ENCODE measurements around the gene PSME3IP1.
"Not testable (repeated sequence)": the region's sequence is repeated elsewhere in the genome, so short reads cannot be mapped to it uniquely, and the experiment has no call there.

Gene PSME3IP1

DNA sequence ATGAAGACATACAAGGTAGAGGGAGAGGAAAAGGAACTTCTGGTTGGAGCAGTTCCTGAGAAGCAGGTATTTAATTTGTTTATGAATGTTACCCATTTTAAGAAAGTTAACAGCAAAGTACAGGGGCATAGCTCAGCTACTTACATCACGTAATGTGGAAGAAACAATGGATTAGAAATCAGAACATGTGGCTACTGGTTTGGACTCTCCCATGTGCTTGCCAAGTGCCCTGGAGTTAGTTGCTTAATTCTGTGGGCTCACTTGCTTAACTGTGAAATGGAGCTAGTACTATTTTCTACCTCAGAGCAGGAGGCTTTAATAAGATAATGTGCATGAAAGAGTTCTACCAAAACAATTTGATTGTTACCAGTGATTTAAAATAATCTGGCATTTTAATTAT lies 27.6 kb upstream of the PSME3IP1 start:
- DNase-seq (ENCODE audit: low read depth) = no peak
- no peak overlapping the region for H3K4me3 ChIP-seq (ENCODE audit: low read depth, low read length)
- TF ChIP-seq, protein P1, sequence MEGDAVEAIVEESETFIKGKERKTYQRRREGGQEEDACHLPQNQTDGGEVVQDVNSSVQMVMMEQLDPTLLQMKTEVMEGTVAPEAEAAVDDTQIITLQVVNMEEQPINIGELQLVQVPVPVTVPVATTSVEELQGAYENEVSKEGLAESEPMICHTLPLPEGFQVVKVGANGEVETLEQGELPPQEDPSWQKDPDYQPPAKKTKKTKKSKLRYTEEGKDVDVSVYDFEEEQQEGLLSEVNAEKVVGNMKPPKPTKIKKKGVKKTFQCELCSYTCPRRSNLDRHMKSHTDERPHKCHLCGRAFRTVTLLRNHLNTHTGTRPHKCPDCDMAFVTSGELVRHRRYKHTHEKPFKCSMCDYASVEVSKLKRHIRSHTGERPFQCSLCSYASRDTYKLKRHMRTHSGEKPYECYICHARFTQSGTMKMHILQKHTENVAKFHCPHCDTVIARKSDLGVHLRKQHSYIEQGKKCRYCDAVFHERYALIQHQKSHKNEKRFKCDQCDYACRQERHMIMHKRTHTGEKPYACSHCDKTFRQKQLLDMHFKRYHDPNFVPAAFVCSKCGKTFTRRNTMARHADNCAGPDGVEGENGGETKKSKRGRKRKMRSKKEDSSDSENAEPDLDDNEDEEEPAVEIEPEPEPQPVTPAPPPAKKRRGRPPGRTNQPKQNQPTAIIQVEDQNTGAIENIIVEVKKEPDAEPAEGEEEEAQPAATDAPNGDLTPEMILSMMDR (IDR thresholded peaks at IDR 0.05; ENCODE audit: control insufficient read depth, extremely low read depth, insufficient read depth) = no peak

DNA sequence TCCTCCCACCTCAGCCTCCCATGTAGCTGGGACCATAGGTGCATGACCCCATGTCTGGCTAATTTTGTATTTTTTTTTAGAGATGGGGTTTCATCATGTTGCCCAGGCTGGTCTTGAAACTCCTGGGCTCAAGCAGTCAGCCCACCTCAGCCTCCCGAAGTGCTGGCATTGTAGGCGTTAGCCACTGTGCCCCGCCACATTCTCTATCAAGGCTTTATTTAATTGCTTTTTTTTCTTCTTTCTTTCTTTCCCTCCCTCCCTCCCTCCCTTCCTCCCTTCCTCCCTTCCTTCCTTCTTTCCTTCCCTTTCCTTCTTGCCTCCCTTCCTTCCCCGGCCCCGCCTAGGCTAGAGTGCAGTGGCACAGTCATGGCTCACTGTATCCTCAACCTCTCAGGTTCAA lies 23.9 kb upstream of the PSME3IP1 start:
- TF ChIP-seq, protein P1 (IDR thresholded peaks at IDR 0.05; ENCODE audit: control insufficient read depth, extremely low read depth, insufficient read depth) = no peak
- no peak overlapping the region for H3K4me3 ChIP-seq (ENCODE audit: low read depth, low read length)
- DNase-seq (ENCODE audit: low read depth) = no peak

DNA sequence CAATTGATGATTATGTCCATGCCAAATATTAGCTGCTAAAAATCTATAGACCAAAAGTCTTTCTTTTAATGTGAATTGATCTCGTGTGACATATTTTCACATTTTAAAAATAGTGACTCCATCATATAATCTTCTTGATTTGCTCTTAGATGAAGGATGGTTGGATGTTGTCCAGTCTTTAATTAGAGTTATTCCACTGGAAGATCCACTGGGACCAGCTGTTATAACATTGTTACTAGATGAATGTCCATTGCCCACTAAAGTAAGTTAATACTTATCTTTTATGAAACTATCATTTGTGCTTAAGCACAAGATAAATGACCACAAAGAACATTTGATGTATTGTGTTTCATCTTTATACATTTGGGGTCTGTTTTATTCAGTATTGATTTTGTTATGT lies 23.1 kb upstream of the PSME3IP1 start:
- TF ChIP-seq, protein P1 (IDR thresholded peaks at IDR 0.05; ENCODE audit: control insufficient read depth, extremely low read depth, insufficient read depth) = no peak
- no peak for DNase-seq (ENCODE audit: low read depth)
- H3K4me3 ChIP-seq (ENCODE audit: low read depth, low read length) = no peak overlapping the region

DNA sequence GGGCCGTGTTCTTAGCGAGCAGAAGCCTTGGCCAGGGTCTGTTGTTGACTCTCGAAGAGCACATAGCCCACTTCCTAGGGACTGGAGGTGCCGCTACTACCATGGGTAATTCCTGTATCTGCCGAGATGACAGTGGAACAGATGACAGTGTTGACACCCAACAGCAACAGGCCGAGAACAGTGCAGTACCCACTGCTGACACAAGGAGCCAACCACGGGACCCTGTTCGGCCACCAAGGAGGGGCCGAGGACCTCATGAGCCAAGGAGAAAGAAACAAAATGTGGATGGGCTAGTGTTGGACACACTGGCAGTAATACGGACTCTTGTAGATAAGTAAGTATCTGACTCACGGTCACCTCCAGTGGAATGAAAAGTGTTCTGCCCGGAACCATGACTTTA lies 18.8 kb upstream of the PSME3IP1 start:
- TF ChIP-seq, protein P1 (IDR thresholded peaks at IDR 0.05; ENCODE audit: control insufficient read depth, extremely low read depth, insufficient read depth) = no peak
- H3K4me3 ChIP-seq (ENCODE audit: low read depth, low read length) = no peak overlapping the region
- no peak for DNase-seq (ENCODE audit: low read depth)

DNA sequence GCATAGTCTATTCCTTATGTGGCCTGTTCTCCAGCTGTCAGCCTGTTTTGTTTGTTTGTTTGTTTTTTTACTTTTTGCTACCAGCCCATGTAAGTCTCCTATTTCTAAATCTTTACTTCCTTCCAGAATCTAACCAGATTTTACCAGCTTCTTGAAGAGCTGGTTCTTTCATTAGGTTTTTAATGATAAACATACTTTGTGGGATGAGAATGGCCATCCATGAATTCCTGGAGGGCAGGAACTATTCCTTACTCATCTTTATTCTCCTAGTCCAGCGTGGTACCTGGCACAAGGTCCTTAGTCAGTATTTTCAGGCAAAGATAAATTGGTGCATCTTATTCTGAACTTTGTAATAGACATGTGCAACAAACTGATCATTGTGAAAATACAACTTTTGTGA lies 17.6 kb upstream of the PSME3IP1 start:
- TF ChIP-seq, protein P1 (IDR thresholded peaks at IDR 0.05; ENCODE audit: control insufficient read depth, extremely low read depth, insufficient read depth) = no peak
- no peak overlapping the region for H3K4me3 ChIP-seq (ENCODE audit: low read depth, low read length)
- DNase-seq (ENCODE audit: low read depth) = no peak

DNA sequence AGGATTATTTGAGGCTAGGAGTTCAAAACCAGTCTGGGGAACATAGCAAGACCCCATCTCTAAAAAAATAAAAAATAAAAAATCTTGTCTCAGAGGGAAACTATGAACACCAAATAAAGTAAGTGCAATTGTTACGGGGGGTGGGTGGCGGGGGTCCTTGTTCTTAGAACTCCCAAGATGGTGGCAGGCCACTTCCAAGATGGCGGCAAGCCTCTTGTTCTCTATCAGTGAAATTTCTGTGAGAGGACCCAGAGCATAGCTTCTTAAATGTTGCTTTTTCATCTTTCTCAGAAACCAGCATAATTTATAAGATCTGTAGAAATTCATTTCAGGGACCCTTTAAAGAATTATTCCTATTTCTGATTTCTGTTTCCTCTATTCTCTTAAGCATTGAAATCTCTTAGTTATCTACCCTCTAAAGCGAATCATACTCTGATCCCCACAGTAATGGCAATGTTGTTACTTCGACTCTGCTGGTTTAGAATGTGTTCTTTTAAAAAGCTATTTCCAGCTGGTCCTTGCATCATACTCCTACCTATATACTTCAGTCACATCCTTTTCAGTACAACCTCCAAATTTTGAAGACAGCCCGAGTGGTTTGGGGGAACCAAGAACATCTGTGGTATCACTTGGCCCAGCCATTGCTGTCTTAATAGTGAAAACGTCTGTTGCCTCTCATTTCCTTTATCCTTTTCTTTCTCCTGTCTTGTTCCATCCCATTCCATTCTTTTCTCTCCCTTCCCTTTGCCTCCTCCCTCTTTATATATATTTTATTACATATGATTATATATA lies 16.5 kb upstream of the PSME3IP1 start:
- TF ChIP-seq, protein P1 (IDR thresholded peaks at IDR 0.05; ENCODE audit: control insufficient read depth, extremely low read depth, insufficient read depth) = no peak
- no peak overlapping the region for H3K4me3 ChIP-seq (ENCODE audit: low read depth, low read length)
- DNase-seq (ENCODE audit: low read depth) = no peak

DNA sequence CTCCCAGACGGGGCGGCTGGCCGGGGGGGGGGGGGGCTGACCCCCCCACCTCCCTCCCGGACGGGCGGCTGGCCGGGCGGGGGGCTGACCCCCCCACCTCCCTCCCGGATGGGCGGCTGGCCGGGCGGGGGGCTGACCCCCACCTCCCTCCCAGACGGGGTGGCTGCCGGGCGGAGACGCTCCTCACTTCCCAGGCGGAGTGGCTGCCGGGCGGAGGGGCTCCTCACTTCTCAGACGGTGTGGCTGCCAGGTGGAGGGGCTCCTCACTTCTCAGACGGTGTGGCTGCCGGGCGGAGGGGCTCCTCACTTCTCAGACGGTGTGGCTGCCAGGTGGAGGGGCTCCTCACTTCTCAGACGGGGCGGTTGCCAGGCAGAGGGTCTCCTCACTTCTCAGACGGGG lies 15.1 kb upstream of the PSME3IP1 start:
- not testable (repeated sequence) for H3K4me3 ChIP-seq (ENCODE audit: low read depth, low read length); DNase-seq (ENCODE audit: low read depth)

DNA sequence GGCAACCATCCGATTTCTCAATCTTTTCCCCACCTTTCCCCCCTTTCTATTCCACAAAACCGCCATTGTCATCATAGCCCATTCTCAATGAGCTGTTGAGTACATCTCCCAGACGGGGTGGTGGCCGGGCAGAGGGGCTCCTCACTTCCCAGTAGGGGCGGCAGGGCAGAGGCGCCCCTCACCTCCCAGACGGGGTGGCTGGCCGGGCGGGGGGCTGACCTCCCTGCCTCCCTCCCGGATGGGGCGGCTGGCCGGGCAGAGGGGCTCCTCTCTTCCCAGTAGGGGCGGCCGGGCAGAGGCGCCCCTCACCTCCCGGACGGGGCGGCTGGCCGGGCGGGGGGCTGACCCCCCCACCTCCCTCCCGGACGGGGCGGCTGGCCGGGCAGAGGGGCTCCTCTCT lies 14.5 kb upstream of the PSME3IP1 start:
- not testable (repeated sequence) for DNase-seq (ENCODE audit: low read depth); H3K4me3 ChIP-seq (ENCODE audit: low read depth, low read length)
